ENCODE measurements around the gene GNPTAB. TPM values are rescaled to one million over a fixed set of nuclear protein-coding genes. Genes with fewer than 3 reads are reported as not detected.

The GNPTAB gene
- total and polyA plus RNA-seq, 2 of the 13 experiments (the other 11 are each of a cell fraction or from before 2014, with no cell fraction given): 13.6 to 19.4 TPM

DNA sequence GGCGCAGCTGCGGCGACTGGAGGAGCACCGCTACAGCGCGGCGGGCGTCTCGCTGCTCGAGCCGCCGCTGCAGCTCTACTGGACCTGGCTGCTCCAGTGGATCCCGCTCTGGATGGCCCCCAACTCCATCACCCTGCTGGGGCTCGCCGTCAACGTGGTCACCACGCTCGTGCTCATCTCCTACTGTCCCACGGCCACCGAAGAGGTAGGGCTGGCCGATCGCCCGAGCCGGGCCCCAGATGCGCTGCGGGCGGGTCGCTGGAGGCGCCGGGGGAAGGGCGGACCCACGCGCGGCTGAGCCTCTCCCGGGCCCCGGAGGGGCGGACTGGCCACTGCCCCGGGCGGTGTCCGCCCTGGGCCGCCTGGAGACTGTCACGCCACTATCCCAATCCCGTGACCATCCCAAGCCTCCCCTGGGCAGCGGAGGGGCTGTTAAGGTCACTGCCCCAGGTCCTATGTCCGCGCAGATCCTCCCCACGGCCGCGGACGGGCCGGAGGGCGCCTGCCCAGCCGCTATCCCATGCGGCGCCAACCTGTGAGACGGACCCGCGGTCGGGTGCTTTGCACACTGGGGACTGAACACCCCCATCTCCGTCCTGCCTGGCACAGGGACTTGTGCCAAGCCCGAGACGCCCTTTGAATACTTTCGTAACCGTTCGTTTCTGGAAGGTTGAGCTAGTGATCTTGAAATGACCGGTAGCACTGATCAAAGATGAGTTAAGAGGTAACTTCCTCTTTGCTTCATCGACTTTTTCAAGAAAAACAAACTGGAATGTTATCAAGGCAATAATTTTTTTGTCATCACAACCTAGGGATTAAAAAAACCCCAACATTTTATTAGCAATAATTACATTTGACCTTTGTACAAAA lies 132.6 kb downstream of the GNPTAB start (continued):
- TF ChIP-seq, protein P1, sequence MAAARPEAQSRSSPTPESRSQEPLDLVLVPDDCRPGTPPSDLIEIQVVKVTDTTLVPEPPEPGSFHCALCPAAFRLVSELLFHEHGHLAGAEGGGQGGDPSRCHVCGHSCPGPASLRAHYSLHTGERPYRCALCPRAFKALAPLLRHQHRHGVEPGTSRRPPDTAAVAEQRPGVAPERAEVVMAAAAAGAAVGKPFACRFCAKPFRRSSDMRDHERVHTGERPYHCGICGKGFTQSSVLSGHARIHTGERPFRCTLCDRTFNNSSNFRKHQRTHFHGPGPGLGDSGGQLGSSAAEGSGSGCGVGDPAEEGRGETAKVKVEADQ (CRISPR knock-in tag; IDR thresholded peaks at IDR 0.05; ENCODE audit: borderline replicate concordance): peak; percentile 76; the same call in 1 of the 2 replicates
- TF ChIP-seq ZNF503 (CRISPR knock-in tag; IDR thresholded peaks at IDR 0.05): no peak
- no peak for TF ChIP-seq ZNF282 (IDR thresholded peaks at IDR 0.05; ENCODE audit: partially characterized antibody)
- TF ChIP-seq BCL6 (CRISPR knock-in tag; IDR thresholded peaks at IDR 0.05): peak; percentile 57
- TF ChIP-seq ZNF788 (CRISPR knock-in tag; IDR thresholded peaks at IDR 0.05; ENCODE audit: borderline replicate concordance): peak; percentile 47; the same call in 1 of the 2 replicates

GRCh38 chr12:101697197-101697929 lies 133.4 kb downstream of the GNPTAB start, which contains the start of gene CHPT1:
Gene CHPT1 (plus strand): TSS chr12:101697640. CDS start chr12:101697862, 222 bp downstream.
- ChIA-PET CTCF (ENCODE audit: low intra/inter-chr PET ratio, low total read pairs) (no interaction called here), POLR2A (interaction anchor here (0.6 to 2.8 kb wide), 8 partner anchors 10 to 131 kb away, joined by 3 to 20 read pairs (median 4); no protein-coding TSS in a partner anchor)
- BruUV-seq (replicated peaks): no TSS peak
- DNase-seq (ENCODE audit: low spot score) (peak; percentile 81), ATAC-seq (peak; percentile 84), FAIRE-seq (no peak)
- Histone ChIP-seq H3K79me2 (ENCODE audit: insufficient read depth, low read length) (peaks cover 53% of the 10 kb centered on the region), H3K27ac (ENCODE audit: extremely low read length, insufficient read depth, low read length) (peak within 1 kb of the TSS; percentile 98), H3K27me3 (ENCODE audit: control insufficient read depth in 1 of 2, insufficient read depth in 2 of 2, low read length in 2 of 2) (no peaks in the 10 kb centered on the region; a peak in 2 of 5 replicates), H3K4me1 (ENCODE audit: insufficient read depth, low read length) (peaks cover 55% of the 10 kb centered on the region), H3K9me3 (ENCODE audit: low read length) (no peaks in the 10 kb centered on the region), H3K4me3 (replicated peaks in 1 of 3; ENCODE audit: insufficient read depth in 1 of 3, low read depth in 2 of 3, low read length in 3 of 3) (peak within 1 kb of the TSS; percentile 97 to 100 (median 99)), H3K4me2 (ENCODE audit: low read depth, low read length) (peak within 1 kb of the TSS; percentile 92), H3K9ac (ENCODE audit: insufficient read depth, low read depth, low read length) (peak within 1 kb of the TSS; percentile 95), H3K36me3 (replicated peaks in 1 of 2; ENCODE audit: control insufficient read depth in 1 of 2, insufficient read depth in 2 of 2, low read length in 2 of 2) (no peaks in the 10 kb centered on the region), H4K20me1 (ENCODE audit: insufficient read depth, low read length) (peaks cover 22% of the 10 kb centered on the region), H2AFZ (ENCODE audit: low read length) (no peak within 1 kb of the TSS)
- in situ Hi-C loops (cut with HindIII; ENCODE audit: extremely low pct_ligation_motif_present, low pct_unique_long_range_greater_than_20kb) (loop anchor here (10.0 kb wide), 1 partner anchor 93 kb away; no protein-coding TSS in a partner anchor), intact Hi-C loops (cut with micrococcal nuclease; ENCODE audit: unreplicated experiment) (loop anchor here (1.0 to 5.0 kb wide), 3 partner anchors 27 to 127 kb away; no protein-coding TSS in a partner anchor)
- 4% methylated on average over 3 of the region's 80 CpGs for WGBS (ENCODE audit: low lambda C conversion rate)
- TF ChIP-seq CHD2 (IDR thresholded peaks at IDR 0.05; ENCODE audit: low read depth, low read length): no peak
- TF ChIP-seq ZBTB8A (CRISPR knock-in tag; IDR thresholded peaks at IDR 0.05; ENCODE audit: borderline replicate concordance, low read depth): no peak
- TF ChIP-seq, protein P2, sequence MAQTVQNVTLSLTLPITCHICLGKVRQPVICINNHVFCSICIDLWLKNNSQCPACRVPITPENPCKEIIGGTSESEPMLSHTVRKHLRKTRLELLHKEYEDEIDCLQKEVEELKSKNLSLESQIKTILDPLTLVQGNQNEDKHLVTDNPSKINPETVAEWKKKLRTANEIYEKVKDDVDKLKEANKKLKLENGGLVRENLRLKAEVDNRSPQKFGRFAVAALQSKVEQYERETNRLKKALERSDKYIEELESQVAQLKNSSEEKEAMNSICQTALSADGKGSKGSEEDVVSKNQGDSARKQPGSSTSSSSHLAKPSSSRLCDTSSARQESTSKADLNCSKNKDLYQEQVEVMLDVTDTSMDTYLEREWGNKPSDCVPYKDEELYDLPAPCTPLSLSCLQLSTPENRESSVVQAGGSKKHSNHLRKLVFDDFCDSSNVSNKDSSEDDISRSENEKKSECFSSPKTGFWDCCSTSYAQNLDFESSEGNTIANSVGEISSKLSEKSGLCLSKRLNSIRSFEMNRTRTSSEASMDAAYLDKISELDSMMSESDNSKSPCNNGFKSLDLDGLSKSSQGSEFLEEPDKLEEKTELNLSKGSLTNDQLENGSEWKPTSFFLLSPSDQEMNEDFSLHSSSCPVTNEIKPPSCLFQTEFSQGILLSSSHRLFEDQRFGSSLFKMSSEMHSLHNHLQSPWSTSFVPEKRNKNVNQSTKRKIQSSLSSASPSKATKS (CRISPR knock-in tag; IDR thresholded peaks at IDR 0.05): no peak
- TF ChIP-seq, protein P3, sequence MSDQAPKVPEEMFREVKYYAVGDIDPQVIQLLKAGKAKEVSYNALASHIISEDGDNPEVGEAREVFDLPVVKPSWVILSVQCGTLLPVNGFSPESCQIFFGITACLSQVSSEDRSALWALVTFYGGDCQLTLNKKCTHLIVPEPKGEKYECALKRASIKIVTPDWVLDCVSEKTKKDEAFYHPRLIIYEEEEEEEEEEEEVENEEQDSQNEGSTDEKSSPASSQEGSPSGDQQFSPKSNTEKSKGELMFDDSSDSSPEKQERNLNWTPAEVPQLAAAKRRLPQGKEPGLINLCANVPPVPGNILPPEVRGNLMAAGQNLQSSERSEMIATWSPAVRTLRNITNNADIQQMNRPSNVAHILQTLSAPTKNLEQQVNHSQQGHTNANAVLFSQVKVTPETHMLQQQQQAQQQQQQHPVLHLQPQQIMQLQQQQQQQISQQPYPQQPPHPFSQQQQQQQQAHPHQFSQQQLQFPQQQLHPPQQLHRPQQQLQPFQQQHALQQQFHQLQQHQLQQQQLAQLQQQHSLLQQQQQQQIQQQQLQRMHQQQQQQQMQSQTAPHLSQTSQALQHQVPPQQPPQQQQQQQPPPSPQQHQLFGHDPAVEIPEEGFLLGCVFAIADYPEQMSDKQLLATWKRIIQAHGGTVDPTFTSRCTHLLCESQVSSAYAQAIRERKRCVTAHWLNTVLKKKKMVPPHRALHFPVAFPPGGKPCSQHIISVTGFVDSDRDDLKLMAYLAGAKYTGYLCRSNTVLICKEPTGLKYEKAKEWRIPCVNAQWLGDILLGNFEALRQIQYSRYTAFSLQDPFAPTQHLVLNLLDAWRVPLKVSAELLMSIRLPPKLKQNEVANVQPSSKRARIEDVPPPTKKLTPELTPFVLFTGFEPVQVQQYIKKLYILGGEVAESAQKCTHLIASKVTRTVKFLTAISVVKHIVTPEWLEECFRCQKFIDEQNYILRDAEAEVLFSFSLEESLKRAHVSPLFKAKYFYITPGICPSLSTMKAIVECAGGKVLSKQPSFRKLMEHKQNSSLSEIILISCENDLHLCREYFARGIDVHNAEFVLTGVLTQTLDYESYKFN (CRISPR knock-in tag; conservative IDR thresholded peaks at IDR 0.05): 0 out of 2 replicates have a peak, but pooled peaks have one; percentile 44
